Astrocyte of the hippocampus (primary cell): ENCODE data around the gene CMKLR1.

Experiments
- DNase-seq: peaks from one replicate; pipeline ENCODE4 v3.0.0; 2011; ENCODE audit warnings: low read depth, low spot score

CMKLR1 gene, protein sequence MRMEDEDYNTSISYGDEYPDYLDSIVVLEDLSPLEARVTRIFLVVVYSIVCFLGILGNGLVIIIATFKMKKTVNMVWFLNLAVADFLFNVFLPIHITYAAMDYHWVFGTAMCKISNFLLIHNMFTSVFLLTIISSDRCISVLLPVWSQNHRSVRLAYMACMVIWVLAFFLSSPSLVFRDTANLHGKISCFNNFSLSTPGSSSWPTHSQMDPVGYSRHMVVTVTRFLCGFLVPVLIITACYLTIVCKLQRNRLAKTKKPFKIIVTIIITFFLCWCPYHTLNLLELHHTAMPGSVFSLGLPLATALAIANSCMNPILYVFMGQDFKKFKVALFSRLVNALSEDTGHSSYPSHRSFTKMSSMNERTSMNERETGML

DNA sequence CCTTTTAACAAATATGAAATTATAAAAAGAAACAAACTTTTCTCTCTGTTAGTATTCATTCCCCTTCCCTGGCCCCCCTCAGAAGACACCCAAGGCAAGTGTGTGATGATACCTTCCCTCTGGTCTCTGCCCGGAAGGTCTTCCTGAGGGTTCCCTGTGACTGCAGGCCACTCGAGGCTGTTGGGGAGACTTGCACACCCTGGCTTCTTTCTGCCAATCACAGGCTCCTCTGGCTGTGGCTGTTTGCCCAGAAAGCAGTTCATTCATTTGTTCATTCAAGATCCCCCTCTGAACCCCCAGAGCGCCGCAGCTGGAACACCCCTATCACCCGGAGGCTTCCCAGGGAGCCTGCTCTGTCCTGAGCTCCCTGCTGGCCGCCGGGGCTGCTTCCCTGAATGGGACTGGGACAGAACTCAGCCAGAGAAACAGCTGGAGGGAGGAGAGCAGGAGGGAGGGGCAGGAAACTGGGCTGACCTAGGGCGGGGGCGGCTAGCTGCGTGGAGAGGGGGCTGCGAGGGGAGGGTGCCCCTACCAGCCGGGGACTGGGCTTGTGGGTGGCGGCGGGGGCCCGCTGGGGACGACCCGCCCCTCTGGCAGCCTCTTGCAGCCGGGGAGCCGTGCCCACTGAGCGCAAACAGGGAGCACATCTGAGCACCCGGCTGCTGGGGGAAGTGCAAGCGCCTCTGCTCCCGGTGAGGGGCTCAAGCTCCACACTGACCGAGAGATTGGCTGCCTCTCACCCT lies at the start of gene CMKLR1:
Gene CMKLR1 (minus strand): TSS at position 397 of the 743 bp plus-strand sequence. CDS start 45,720 bp downstream, outside the sequence.
- DNase-seq, result no peak

DNA sequence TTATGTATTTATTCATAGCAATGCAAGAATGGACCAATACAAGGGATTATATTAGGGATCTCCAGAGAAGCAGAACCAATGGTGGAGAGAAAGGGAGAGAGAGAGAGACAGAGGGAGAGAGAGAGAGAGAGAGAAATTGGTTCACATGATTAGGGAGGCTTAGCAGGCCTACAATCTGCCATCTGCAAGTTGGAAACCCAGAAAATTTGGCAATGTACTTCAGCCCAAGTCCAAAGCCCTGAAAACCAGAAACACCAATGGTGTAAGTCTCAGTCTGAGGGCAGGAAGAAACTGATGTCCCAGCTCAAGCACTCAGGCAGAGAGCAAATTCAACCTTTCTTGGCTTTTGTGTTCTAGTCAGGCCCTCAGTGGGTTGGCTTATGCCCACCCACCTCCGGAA lies 48.7 kb upstream of the CMKLR1 start:
- no peak for DNase-seq

DNA sequence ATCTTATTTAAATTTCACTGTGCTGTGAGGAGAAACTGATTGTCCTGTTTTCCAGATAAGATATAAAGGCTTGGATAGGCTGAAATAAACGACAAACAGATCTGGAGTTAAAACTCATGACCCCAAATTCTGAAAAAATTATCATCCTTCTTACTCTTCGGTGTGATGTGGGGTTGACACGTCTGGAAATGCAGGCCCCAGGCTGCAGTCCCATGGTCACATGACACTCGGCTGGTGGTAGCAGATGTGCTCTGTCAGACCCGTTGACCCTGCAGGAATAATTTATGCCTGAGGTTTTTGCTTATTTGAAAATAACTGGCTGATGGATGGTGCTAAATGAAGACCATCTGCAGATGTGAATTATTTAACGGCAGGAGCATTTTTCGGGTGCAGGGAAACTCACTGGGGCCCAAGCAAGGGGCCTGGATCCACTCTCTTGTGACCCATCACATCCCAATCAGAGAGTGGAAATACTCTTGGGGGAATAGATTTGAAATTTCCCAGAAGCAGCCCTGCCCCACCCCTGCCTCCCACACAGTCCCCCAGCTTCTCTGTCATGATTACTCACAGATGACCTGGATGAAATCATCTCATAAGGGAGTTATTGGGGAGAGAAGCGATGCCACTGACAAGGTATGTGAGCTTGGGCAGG lies 47.7 kb upstream of the CMKLR1 start:
- DNase-seq, result no peak

DNA sequence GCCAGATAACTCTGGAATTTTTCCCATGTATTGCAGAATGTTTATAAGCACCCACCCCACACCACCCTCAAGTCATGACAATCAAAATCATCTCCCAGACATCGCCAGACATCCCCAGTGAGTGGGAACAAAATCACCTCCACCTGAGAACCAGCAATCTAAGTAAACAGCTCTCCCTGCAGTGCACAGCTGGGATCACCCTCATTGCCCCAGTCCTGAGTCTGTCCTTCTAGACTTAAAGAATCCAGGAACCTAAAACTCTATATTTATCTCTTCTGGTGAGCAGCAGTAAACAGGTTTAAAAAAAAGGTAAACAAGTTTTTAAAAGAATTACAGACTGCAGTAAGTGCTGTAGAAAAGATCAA lies 43.3 kb upstream of the CMKLR1 start:
- no peak for DNase-seq

DNA sequence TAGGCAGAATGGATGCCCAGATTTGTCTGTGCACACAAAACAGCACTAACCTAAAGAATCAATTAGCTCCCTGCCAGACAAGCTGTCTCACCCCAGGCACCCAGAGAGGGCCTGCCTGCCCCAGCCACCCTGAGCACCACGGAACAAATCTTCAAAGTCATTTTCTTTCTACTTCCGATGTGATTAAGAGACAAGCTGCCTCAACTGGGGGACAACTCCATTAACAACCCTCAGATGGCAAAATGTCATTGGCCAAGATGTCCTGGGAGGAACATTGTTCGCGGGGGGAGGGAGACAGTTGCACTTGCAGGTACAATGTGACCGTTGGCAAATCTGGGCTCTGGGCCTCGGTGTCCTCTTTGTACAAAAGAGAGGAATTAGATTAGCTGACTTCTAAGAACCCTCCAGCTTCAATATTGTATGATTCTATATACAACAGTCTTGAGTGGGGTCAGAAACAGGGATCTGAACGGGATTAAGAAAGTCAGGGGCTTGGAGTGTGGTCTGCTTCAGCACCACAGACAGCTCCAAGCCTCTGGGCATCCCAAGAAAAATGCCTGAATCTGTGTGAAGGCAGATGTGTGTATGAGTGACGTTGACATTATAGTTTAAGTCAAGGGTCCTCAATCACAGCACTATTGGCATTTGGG lies 42.8 kb upstream of the CMKLR1 start:
- DNase-seq, result peak; percentile 42

DNA sequence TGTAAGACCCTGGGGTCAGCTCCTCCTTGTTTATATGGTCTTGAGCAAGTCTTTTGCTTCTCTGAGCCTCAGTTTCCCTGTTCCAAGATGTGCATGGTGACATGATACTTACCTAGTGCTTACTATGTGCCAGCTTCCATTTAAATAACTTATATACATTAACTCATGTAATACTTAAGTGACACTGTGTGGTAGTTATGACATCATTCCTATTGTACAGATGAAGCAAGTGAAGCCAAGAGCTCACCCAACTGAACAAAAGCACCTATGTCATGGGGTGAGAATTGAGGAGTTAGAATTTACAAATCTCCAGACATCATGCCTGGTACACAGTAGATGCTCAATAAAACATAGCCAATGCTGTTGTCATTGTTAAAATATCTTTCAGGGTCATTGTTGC lies 41.3 kb upstream of the CMKLR1 start:
- no peak for DNase-seq

DNA sequence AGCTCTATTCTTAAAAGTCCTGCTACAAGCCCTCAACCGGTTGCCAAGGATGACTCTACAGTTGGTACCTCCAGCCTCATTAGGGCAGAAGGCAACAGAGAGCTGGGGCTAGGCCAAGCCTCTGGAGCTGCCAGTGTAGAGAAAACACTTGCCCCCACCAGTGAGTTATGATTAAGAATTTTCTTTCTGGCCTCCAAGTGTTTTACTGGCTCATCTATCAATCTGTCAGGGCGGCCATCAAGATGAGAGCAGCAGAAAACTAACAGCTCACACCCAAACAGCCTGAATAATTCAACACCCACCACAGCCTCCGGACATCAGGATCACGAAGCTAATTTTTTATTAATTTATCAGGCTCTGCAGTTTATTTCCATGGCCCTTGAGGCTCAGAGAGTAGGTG lies 40.7 kb upstream of the CMKLR1 start:
- no peak for DNase-seq

DNA sequence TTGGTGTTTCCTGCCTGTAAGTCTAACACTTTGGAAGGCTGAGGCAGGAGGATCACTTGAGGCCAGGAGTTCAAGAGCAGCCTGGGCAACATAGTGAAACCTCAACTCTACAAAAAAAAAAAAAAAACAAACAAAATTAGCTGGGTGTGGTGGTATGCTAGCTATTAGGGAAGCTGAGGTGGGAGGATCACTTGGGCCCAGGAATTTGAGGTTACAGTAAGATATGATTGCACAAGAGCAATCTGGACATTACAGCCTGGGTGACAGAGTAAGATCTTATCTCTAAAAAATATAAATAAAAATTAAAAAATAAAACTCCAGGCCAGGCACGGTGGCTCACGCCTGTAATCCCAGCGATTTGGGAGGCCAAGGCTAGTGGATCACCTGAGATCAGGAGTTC lies 39.8 kb upstream of the CMKLR1 start:
- DNase-seq, result no peak

DNA sequence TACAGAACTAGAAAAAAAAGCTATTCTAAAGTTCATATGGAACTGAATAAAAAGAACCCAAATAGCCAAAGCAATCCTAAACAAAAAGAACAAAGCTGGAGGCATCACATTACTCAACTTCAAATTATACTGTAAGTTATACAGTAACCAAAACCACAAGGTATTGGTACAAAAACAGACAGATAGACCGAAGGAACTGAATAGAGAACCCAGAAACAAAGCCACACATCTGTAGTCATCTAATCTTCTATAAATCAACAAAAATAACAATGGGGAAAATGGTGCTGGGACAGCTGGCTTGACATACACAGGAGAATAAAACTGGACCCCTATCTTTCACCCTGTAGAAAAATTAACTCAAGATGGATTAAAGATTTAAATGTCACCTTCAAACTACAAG lies 38.1 kb upstream of the CMKLR1 start:
- DNase-seq, result no peak

DNA sequence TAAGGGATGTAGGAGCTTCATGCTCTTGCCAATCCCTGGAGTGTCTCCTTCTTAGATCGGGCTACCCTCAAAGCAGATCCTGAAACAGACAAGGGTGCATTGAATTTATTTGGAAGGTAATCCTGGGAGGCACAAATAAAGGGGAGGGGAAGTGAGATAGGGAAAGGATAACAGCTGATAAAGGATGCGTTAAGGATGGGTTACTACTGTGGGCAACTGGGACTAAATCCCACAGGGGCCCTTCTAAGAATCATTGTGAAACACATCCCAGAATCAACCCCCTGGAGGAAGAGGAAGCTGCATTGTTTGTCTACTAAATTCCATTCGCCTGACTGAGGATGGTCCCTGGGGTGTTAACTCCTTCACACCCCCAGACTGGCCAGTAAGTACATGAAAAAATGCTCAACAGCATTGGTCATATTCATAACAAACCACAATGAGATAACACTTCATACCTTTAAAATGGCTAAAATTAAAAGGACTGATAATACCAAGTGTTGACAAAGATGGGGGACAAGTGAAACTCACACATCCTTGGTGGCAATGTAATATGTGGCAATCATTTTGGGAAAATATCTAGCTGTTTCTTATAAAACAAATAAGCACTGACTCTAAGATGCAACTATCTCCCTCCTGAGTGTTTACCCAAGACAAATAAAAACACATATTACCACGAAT lies 37.0 kb upstream of the CMKLR1 start:
- DNase-seq, result no peak

DNA sequence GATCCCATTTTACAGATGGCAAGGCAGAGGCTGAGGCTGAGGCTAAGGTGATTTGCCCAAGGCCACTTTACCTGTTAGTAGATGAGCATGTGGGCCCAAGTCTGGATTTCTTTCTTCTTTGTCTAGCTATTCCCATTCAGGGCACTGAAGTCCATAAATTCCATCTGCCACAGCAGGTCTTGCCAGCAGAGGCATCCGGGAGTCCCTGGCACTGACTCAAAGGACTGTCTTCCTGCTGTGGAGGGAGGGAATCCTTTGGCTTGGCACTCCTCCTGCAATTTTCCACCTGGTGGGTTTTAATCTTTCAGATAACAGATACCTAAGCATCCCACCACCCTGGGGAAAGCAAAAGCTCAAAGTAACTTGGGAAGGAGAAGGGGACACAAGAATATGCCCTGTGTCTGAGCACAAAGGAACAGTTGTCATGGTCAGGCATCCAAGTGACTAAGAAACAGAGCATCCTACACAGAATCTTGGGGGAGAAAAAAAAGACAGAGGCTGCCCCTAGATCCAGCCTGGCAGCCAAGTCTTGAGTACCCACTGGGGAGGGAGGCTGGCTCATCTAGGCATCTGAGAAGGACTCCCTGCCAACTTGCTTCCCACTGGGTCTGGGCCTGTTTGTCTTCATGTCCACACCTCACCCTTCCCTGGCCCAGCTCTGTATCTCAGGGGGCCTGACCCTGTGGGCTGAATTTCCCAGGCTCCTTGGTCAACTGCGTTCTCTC lies 35.6 kb upstream of the CMKLR1 start:
- no peak for DNase-seq

DNA sequence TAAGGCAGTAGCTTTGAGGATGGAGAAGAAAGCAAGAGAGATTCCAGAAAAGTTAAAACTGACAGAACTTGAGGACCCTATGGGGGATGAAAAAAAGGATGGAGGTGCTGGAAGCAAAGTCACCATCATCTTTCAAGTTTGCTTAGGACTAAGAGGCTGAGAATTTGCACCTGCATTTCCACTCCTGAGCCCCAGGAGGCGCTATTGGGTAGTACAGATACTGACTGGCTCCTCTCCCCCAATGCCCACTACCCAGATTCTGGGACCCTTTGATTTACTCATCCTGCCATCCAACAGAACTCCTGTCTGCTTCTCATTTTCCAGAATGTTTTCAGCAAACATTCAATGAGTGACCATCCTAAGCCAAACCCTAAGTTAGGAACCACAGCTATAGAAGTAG lies 34.0 kb upstream of the CMKLR1 start:
- no peak for DNase-seq

DNA sequence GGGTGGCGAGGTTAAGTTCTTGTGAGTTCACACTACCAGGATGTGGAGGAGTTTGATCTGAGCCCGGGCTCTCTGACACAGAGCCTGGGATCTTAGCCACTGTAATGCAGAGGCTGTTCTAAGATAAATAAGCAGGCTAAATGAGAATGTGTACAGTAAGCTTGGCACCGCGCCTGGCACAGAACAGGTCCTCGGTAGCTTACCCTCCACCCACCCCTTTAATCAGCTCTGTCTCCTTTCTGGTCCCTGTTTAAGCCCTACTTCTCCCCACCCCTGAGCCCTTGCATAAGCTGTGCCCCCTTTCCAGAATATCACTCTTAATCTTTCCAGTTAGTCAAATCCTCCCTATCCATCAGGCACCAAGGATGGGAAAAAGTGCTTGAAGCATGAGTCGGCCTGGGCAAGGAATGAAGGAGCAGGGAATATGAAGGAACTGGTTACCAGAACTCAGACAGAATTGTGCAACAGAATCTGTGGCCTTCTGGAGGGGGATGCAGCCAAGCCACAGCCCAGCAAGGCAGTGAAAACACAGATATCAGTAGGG lies 32.8 kb upstream of the CMKLR1 start:
- peak; percentile 12 for DNase-seq

DNA sequence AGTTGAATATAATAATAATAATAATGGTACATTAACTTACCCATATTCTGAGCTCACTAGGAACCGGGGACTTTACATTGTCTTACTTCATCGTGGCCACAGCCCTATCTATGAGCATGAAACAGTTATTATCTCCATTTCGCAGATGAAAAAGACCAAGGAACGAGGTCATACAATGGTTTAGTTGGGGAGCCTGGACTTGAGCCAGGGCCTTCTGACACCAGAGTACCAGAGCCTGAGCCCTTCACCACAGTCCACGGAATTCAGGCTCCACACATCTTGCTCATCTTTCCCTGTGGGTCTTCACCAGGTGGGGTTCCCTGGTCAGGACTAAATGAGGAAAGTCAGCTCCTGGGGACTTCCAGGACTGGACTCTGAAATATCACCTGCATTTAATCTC lies 31.3 kb upstream of the CMKLR1 start:
- no peak for DNase-seq

DNA sequence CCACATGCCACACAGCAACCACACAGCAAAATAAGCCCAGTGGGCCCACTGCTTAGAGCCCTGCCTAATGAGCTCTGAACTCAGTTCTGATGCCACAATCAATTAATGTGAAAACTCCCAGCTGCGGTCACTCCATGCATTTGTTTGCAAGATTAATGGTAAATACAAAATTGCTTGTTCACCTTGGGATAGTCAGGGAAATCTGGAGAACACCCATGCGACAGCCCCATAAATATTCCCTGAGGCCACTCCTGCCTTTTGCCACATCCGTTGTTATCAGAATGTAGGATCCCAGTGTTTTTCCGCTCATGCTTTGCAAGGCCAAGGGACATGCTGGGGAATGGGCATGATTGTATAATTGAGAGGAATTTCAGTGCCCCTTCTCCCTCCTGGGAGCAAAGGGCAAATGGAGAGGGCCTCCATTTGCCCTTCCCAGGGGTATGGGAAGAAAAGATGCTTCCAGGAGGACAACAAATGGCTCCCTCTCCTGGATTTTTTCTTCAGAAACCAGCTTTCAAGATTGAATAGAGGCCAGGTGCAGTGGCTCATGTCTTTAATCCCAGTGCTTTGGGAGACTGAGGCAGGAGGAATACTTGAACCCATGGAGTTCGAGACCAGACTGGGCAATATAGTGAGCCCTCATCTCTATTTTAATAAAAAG lies 30.8 kb upstream of the CMKLR1 start:
- DNase-seq, result no peak

DNA sequence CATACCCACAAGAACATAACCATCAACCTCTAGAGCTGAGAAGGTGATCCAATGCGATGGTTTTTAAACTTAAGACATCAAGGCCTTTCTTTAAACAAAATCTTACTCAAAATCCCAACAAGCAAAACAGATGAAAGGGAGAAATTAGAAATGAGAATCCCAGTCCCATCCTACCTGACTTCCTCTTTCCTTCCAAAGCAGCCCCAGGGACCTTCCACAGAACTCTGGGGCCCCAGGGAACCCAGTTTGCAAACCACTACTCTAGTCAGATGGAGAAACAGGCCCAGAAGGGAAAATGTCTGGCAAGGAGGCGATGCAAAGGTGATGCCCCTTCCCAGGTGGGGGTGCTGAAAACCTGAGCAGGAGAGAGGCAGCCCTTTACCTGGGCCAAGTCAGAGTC lies 29.0 kb upstream of the CMKLR1 start:
- no peak for DNase-seq

DNA sequence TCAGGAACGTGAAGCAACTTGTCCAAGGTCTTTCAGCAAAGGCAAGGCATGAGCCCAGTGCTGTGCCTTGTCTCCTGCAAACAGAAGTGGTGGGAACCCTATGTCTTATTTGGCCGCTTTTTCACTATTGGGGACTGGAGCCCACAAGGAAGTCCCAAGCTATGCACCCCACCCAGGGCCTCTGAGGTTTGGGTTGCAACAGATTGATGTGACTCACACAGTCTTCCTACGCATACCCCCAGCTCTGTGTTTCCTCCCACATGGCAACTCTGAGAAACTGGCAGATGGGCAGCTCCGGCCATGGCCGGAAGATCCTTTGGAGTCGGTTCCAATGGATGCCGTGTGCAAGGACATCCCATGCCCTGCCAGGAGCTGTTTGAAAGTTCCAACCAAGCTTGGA lies 28.3 kb upstream of the CMKLR1 start:
- no peak for DNase-seq

DNA sequence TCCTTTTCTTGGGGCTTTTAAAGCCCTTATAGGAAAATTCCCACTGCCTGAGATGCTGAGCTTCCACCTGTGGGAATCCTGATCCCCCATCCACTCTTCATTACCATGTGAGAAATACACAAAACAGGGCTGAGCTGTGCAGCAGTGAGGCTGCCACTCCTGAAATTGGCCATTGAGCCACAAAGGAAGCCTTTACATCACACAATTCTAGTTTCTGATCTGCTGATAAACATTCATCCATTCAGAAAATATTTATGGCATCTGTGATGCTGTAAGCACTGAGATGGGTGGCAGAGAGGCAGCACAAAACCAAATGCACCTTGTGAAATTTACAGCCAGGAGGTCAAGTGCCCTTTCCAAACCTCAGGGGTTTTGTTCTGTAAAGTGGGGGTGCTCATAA lies 26.2 kb upstream of the CMKLR1 start:
- DNase-seq, result no peak

DNA sequence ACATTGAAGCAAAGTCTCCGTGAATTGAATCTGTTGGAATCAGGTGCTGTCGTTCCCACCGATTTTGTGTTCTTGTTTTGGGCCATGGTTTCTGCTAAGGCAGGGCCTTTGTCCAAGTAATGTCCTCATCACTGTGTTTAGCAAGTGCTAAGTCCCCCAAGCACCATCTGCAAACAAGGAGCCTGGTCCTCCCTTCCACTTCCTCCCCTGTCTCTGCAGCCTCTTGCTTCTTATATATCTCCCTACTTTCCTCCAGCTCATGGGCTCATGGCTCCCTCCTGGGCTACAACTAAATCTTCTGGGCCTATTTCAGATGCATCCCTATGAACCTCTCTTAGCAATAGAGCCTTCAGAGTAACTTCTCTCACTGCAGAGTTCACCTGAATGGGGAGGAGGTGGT lies 25.8 kb upstream of the CMKLR1 start:
- no peak for DNase-seq

DNA sequence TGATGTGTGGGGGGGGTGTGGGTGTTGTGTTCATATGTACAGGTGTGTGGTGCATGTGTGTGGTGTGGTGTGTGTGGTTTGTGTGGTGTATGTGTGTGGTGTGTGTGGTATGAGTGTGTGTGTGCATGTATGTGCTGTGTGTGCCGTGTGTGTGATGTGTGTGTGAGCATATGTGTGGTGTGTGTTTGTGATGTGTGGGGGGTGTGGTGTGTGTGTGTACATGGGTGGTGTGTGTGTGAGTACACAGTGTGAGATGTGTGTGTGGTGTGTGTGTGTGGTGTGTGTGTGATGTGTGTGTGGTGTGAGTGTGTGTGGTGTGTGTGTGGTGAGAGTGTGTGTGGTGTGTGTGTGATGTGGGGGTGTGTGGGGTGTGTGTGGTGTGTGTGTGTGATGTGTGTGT lies 24.5 kb upstream of the CMKLR1 start:
- DNase-seq, result no peak
